HG02970 (cell line): ENCODE results near the gene TMPRSS7.
A peak's percentile ranks its signal among the peaks of the same experiment; 100 is the strongest.
"Not testable (repeated sequence)": the region's sequence is repeated elsewhere in the genome, so short reads cannot be mapped to it uniquely, and the experiment has no call there.

Source experiments
- ATAC-seq: cut with Tn5 transposase; IDR thresholded peaks from one replicate; pipeline ENCODE4 v1.9.1; 2021; ENCODE audit warnings: mild to moderate bottlenecking, moderate library complexity, moderate number of reproducible peaks; ENCODE audit not compliant: unreplicated experiment, low FRiP score

TMPRSS7 gene

DNA sequence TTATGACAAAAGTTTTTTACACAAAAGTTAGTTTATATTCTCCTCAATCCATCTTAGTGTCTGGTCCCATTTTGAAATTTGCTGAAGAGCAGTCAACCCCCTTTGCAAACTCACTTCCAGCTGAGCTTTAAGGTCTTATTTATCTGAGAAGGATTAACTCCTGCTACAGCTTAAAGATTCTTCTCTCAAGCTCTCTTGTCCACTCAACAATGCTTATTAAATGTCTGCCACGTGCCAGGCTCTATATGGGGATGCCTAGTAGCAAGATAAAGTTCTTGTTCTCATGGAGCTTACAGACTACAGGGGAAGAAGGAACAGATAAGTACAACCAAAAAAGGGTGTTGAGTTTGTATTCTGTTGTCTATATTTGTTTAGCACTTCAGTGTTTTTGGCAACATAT is 18.7 kb downstream of the TMPRSS7 start:
- ATAC-seq: no peak

- no peak for ATAC-seq
These were observed 22.0 kb downstream of the TMPRSS7 start for GRCh38 chr3:112056451-112056929.

GRCh38 chr3:112059497-112059896 is 25.0 kb downstream of the TMPRSS7 start:
- ATAC-seq: no peak

GRCh38 chr3:112061152-112061551 is 26.6 kb downstream of the TMPRSS7 start:
- no peak for ATAC-seq

DNA sequence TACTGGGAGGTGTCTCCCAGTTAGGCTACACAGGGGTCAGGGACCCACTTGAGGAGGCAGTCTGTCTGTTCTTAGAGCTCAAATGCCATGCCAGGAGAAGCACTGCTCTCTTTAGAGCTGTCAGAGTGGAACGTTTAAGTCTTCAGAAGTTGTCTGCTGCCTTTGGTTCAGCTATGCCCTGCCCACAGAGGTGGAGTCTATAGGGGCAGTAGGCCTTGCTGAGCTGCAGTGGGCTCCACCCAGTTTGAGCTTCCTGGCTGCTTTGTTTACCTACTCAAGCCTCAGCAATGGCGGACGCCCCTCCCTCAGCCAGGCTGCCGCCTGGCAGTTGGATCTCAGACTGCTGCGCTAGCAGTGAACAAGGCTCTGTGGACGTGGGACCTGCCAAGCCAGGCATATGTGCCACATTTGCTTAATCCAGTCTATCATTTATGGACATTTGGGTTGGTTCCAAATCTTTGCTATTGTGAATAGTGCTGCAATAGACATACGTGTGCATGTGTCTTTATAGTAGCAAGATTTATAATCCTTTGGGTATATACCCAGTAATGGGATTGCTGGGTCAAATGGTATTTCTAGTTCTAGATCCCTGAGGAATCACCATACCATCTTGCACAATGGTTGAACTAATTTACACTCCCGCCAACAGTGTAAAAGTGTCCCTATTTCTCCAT is 38.0 kb downstream of the TMPRSS7 start:
- ATAC-seq: not testable (repeated sequence)

GRCh38 chr3:112074006-112074405 is 39.5 kb downstream of the TMPRSS7 start:
- no peak for ATAC-seq

DNA sequence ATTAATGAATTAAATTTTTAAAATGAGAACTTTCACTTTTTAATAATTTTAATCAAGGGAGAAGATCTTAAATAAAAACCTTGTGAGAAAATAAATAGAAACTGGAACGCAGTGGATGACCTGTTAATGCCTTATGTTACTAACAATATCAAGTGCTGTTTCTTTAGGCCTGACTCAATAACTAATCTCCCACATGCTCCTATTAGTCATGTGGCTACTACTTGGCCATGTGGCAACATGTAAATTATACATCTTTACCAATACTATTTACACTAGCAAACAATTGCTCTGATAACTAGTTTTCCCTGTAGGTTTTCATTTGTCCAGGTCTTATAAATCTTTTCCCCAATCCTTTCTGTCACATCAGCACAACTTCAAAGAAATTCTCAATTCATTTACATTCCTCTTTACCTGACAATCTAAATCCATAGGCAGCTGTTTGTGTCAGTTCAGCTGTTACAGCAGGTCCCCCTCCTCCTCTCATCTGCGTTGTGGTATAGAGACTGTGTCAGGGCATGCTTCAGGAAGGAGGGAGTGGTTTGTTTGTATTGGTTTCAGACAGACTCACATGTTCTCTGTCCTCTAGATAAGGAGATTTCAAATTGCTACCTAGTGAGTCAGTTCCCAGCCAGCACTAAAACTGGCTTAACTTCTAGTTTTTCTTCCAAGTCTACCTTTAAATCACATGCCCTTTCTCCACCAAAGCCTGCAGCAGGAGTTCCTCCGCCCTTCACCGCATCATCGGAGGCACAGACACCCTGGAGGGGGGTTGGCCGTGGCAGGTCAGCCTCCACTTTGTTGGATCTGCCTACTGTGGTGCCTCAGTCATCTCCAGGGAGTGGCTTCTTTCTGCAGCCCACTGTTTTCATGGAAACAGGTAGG is 40.3 kb downstream of the TMPRSS7 start:
- ATAC-seq: no peak

- ATAC-seq: no peak
These were observed 43.9 kb downstream of the TMPRSS7 start for GRCh38 chr3:112078125-112079083.

DNA sequence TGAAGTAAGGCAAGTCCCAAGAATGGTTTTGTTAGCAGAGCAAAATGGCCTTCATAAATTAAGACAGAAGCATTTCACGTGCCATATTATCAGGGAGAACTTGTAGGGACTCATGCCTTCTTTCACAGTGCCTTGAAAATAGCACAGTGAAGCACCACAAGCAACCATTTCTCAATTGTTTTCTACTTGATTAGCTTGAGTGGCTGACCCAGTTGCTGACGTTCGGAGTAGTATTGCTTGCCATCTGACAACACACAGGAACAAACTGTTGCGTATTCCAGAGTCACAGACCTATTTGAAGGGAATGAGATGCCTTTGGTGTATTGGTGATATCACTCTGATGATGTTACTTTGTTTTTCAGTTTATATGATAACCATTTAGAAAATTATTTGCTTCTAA is 48.7 kb downstream of the TMPRSS7 start:
- no peak for ATAC-seq

GRCh38 chr3:112084980-112085705 is 50.6 kb downstream of the TMPRSS7 start:
- ATAC-seq: no peak

- ATAC-seq: no peak
These were observed 51.2 kb downstream of the TMPRSS7 start for GRCh38 chr3:112085735-112086075.

DNA sequence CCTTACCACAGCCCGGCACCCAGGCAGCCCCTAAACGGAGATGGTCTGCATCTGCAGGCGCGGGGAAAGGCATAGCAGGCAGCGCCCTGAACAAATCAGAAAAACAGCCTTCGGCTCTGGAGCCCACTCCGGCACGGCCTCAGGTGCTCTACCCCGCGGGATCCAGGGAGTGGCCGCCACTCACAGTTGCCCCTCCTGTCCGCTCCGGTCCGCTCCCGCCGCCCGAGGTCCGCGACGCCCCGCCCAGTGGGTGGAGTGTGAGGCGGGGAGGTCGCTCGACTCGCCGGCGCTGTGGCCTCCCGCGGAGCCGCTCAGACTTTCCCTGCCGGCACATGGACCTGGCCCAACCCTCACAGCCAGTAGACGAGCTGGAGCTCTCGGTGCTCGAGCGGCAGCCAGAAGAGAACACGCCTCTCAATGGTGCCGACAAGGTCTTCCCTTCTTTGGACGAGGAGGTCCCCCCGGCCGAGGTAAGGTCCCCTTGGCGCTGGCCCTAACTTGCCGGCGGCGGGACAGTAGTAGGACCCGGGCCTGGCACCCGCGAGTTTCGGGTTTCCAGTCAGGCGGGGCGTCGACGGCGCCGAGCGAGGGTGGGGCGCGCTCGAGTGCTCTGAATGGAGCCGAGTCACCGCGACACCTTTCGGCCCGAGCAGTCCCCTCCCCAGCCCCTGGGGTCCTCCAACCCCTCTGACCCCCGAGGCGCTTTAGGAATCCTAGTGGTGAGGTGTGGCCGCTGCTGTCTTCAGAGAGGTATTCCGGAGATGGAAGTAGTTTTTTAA is 51.7 kb downstream of the TMPRSS7 start, which contains the start of gene C3orf52:
Gene C3orf52 (plus strand): TSS at position 314 of the 779 bp plus-strand sequence. CDS start 19 bp downstream, at position 333.
- ATAC-seq: peak; percentile 73

GRCh38 chr3:112086875-112087524 is 52.5 kb downstream of the TMPRSS7 start:
- no peak for ATAC-seq

GRCh38 chr3:112087746-112088145 is 53.2 kb downstream of the TMPRSS7 start:
- ATAC-seq: no peak

GRCh38 chr3:112088944-112089343 is 54.4 kb downstream of the TMPRSS7 start:
- no peak for ATAC-seq

DNA sequence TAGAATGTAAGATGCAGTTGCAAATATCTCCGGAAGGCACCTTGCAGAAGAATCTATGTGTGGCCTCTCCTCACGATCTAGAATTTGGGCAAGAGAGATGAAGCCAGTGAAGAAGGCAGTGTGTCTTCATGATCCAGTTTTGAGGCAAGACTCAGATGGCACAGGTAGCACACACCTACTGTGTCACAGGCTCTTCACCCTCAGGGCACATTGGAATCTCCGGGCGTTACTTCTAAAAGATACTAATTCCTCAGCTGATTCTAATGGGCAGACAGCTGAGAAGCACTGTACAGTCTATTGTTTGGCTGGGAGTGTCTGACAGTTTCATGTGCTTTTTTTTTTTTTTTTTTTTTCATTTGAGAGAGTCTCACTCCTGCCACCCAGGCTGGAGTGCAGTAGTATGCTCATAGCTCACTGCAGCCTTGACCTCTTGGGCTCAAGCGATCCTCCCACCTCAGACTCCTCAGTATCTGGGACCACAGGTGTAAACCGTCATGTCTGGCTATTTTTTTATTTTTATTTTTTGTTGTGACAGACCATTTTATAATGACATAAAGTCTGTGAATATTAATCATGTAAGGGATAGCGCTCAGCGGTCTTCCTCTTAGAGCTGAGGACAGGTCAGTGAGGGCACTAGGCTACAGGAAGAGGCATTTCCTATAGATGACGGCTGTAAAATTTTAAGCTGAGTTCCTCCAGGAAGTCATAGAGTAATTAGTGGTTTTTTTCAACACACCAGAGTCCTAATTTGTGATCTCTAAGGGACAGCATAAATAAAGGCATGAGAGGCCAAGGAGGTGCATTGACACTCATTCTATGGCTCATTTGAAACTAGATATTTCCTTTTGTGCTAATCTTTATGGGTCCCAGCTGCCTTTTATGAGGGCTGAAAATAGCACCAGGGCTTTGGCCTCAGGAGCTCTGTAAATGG is 55.7 kb downstream of the TMPRSS7 start:
- no peak for ATAC-seq

DNA sequence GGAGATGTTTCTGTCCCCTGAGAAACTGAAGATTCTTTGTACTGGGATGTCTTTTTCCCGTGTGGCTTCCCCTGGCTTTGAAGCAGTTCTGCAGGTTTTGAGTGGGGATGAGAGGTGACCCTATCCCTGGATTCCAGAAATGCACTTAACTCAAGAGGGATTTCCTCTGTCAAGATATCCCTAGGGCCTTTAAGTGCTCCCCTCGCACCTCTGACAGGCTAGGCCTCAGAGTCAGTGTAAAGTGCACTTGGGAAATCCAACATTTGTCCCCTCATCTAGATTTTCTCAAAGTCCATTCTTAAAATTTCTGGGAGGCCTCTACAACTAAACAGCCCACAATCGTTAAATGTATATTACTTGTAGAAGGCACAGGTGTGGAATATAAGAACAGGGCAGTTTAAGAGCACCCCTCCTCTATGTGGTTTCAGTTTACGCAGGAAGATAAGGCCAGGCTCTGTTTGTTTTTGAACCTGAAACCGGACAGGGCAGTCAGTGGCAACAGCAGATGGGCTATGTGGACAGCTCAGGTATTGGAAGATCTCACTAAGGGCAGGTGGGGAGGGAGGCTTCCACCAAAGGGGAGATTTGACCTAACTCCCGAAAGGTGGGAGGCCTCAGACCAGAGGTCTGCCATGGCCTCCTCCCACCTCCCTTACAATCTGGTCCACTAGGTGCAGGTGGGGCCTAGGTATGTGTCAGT is 56.5 kb downstream of the TMPRSS7 start:
- ATAC-seq: no peak
